ENCODE data around the gene SLC7A10. TPM values are rescaled to one million over a fixed set of nuclear protein-coding genes. Genes with fewer than 3 reads are reported as not detected.

Gene SLC7A10
- total and polyA plus RNA-seq, 12 donors: 0.31 to 0.70 (median 0.64) TPM; not detected in 7

GRCh38 chr19:33201473-33201872 lies 24.2 kb downstream of the SLC7A10 start:
- H3K9me3 ChIP-seq: no peaks in the 10 kb centered on the region
- TF ChIP-seq CTCF (IDR thresholded peaks at IDR 0.05): no peak
- ATAC-seq: no peak
- no peaks in the 10 kb centered on the region for H3K27me3 ChIP-seq
- no peak overlapping the region for H3K4me3 ChIP-seq
- 87 to 97% methylated on average over 6 of the region's 6 CpGs for WGBS, 2 donors
- H3K27ac ChIP-seq: no peak overlapping the region
- H3K4me1 ChIP-seq: no peaks in the 10 kb centered on the region
- intact Hi-C loops (cut with DNase I): no loop called here
- DNase-seq: no peak
- peaks cover 0 to 55% (median 6%) of the 10 kb centered on the region in 9 donors for H3K36me3 ChIP-seq

DNA sequence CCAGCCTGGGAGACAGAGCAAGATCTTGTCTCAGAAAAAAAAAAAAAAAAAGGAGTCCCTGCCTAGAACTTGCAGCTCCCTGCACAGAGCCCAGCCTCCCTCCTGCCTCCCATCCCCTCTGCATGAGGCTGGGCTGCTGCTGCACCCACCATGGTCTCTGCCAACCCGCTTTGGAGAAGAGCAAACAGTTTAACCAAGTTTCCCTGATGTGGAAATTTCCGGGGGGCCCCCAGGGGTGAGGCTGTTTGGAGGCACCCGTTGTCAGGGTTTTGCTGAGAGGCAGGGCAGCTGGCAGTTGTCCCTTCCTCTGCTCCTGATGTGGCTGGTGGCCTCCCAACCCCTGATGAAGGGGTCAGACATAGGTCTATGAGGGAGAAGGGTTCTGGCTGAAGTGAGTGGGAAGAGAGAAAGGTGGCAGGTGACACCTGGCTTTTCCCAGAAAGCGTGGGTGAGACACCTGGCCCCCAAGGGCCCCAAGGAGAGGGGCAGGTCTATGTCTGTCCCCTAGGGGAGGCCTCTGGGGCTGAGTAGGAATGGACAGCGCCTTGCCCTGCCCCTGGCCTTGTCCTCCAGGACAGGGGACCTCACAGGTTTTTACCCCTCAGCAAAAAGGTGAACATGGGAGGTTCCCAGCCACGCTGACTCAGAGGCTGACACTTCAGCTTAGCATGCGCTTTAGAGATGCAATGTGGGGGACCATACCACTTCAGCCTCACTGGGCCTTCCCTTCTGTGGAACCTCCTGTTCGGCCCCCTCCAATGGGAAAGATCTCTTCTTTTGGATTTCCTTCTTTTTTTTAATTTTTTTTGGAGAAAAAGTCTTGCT lies 26.0 kb downstream of the SLC7A10 start:
- 85 to 86% methylated on average over 8 of the region's 8 CpGs for WGBS, 2 donors
- Histone ChIP-seq H3K4me1 (peaks cover 0 to 10% (median 6%) of the 10 kb centered on the region in 9 donors), H3K9me3 (no peaks in the 10 kb centered on the region), H3K27me3 (peaks cover 0 to 12% (median 0%) of the 10 kb centered on the region in 7 donors), H3K36me3 (peaks cover 0 to 37% (median 0%) of the 10 kb centered on the region in 9 donors), H3K27ac (no peak overlapping the region), H3K4me3 (no peak overlapping the region)
- TF ChIP-seq CTCF (IDR thresholded peaks at IDR 0.05): no peak
- DNase-seq: no peak
- ATAC-seq: no peak
- intact Hi-C loops (cut with DNase I): no loop called here

DNA sequence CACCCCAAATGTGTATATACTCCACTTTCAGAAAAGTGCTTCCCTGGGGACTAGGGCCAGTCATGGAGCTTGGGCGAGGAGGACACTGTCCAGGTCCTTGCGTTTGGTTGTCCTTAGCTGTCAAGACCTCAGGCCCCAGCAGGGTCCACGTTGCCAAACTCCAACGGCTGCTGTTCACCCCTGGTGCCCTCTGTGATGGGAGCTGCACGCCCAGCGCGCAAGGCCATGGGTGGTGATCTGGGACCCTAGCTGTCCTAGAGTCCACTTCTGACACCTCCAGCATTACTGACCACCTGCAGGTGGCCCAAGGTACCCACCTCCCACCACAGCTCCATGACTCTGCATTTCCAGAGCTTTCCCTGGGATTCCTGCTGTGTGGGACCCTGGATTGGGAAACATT lies 27.5 kb downstream of the SLC7A10 start:
- intact Hi-C loops (cut with DNase I): no loop called here
- no peaks in the 10 kb centered on the region for H3K9me3 ChIP-seq
- TF ChIP-seq CTCF (IDR thresholded peaks at IDR 0.05): no peak
- H3K27ac ChIP-seq: no peak overlapping the region
- peaks cover 0 to 29% (median 0%) of the 10 kb centered on the region in 9 donors for H3K36me3 ChIP-seq
- H3K27me3 ChIP-seq: peaks cover 0 to 19% (median 0%) of the 10 kb centered on the region in 7 donors
- DNase-seq (no peak), ATAC-seq (no peak)
- WGBS, 2 donors: 86 to 87% methylated on average over 7 of the region's 7 CpGs
- peaks cover 0 to 11% (median 6%) of the 10 kb centered on the region in 9 donors for H3K4me1 ChIP-seq
- no peak overlapping the region for H3K4me3 ChIP-seq

- no peak for TF ChIP-seq CTCF (IDR thresholded peaks at IDR 0.05)
- Histone ChIP-seq H3K27ac (no peak overlapping the region), H3K4me1 (peaks cover 0 to 11% (median 6%) of the 10 kb centered on the region in 9 donors), H3K4me3 (no peak overlapping the region), H3K9me3 (no peaks in the 10 kb centered on the region), H3K36me3 (peaks cover 0 to 23% (median 0%) of the 10 kb centered on the region in 9 donors), H3K27me3 (peaks cover 0 to 25% (median 0%) of the 10 kb centered on the region in 7 donors)
- ATAC-seq: no peak
- no peak for DNase-seq
- intact Hi-C loops (cut with DNase I): no loop called here
- WGBS, 2 donors: 93% methylated on average over 11 of the region's 11 CpGs
Observed at GRCh38 chr19:33197591-33198000, 28.1 kb downstream of the SLC7A10 start.

Measured in heart right ventricle (tissue), 16 donors.